NCI-H1436 (cell line): Measurements from ENCODE around the gene ERCC1.
A peak's percentile ranks its signal among the peaks of the same experiment; 100 is the strongest.

ENCODE experiments used
- DNase-seq: peaks from one replicate; lab custom pipeline; 2025; lab: John Stamatoyannopoulos, UW

ERCC1 gene

GRCh38 chr19:45405435-45406225 is 18.1 kb downstream of the ERCC1 start:
- DNase-seq: peak; percentile 91

- peak; percentile 81 for DNase-seq
Observed at GRCh38 chr19:45404557-45405434, 18.9 kb downstream of the ERCC1 start, which contains the start of gene PPP1R13L. Gene PPP1R13L (minus strand): TSS chr19:45405069. CDS start chr19:45398318, 6,751 bp downstream.

- DNase-seq: peak; percentile 54
Observed at GRCh38 chr19:45403781-45404556, 19.7 kb downstream of the ERCC1 start.

- no peak for DNase-seq
Observed at GRCh38 chr19:45403272-45403671, 20.4 kb downstream of the ERCC1 start.

- DNase-seq: no peak
Observed at GRCh38 chr19:45402298-45403061, 21.2 kb downstream of the ERCC1 start.

GRCh38 chr19:45401815-45402214 is 21.9 kb downstream of the ERCC1 start:
- DNase-seq: no peak

GRCh38 chr19:45400192-45400591 is 23.5 kb downstream of the ERCC1 start:
- no peak for DNase-seq

- no peak for DNase-seq
Observed at GRCh38 chr19:45395821-45396617, 27.7 kb downstream of the ERCC1 start.

- DNase-seq: no peak
Observed at GRCh38 chr19:45391871-45392665, 31.6 kb downstream of the ERCC1 start.

GRCh38 chr19:45391346-45391745 is 32.4 kb downstream of the ERCC1 start:
- DNase-seq: no peak

GRCh38 chr19:45385392-45386221 is 38.1 kb downstream of the ERCC1 start:
- peak; percentile 6 for DNase-seq

- DNase-seq: no peak
Observed at GRCh38 chr19:45382426-45382825, 41.3 kb downstream of the ERCC1 start.

- no peak for DNase-seq
Observed at GRCh38 chr19:45380107-45380506, 43.6 kb downstream of the ERCC1 start.

GRCh38 chr19:45376045-45376724 is 47.5 kb downstream of the ERCC1 start:
- no peak for DNase-seq

GRCh38 chr19:45370410-45371204 is 53.1 kb downstream of the ERCC1 start, which contains the start of gene ERCC2:
Gene ERCC2 (minus strand): TSS chr19:45370573. CDS start chr19:45370540, 33 bp downstream.
- DNase-seq: peak; percentile 96

GRCh38 chr19:45368737-45369340 is 54.9 kb downstream of the ERCC1 start:
- DNase-seq: no peak

- DNase-seq: no peak
Observed at GRCh38 chr19:45368127-45368526, 55.6 kb downstream of the ERCC1 start.
